Motor neuron (in vitro differentiated cells): ENCODE data around the gene GPR155. TPM values are rescaled to one million over a fixed set of nuclear protein-coding genes. Genes with fewer than 3 reads are reported as not detected.
"Not testable (repeated sequence)": the region's sequence is repeated elsewhere in the genome, so short reads cannot be mapped to it uniquely, and the experiment has no call there.

ENCODE experiments used
- ATAC-seq, 8 experiments: fragments of 200-7000 bp; cut with Tn5 transposase; replicated peaks in 6 of 8; 2 replicates each; pipeline ENCODE4 v1.8.0; 2021; ENCODE audit warnings: mild to moderate bottlenecking in 8 of 8, moderate library complexity in 8 of 8
- H3K27ac ChIP-seq, 2 donors: fragments of 250-450 bp; sonication (Bioruptor Pico); 2 replicates each; pipeline ENCODE4 v1.9.0; 2021; ENCODE audit warnings: antibody characterized with exemption in 2 of 2, mild to moderate bottlenecking in 2 of 2, moderate library complexity in 1 of 2
- H3K4me1 ChIP-seq, 2 donors: fragments of 250-450 bp; sonication (Bioruptor Pico); replicated peaks in 1 of 2; 2 replicates each; pipeline ENCODE4 v1.6.1; 2021; ENCODE audit warnings: antibody characterized with exemption in 2 of 2, mild to moderate bottlenecking in 2 of 2, moderate library complexity in 1 of 2
- H3K4me3 ChIP-seq, 5 donors: fragments of 250-450 bp; sonication (Bioruptor Pico); 2 replicates each; pipeline ENCODE4 v1.9.0; 2021; ENCODE audit warnings: antibody characterized with exemption in 5 of 5, mild to moderate bottlenecking in 5 of 5, moderate library complexity in 4 of 5
- WGBS, 10 experiments: fragments of 450-650 bp; shearing (Covaris generic); methylation state at CpG; one replicate each; pipeline ENCODE4 v1.0.0; 2022; 5-methylcytosine and 5-hydroxymethylcytosine counted together
- in situ Hi-C, 9 experiments: fragments of 400-800 bp; cut with MboI; loops; one replicate each; pipeline ENCODE4 v1.15.0; 2021; ENCODE audit warnings: low sequenced_read_pairs in 9 of 9, low pct_unique_long_range_greater_than_20kb in 2 of 9; ENCODE audit not compliant: unreplicated experiment in 9 of 9
- total RNA-seq, 8 experiments: library from RNA; unstranded; fragments of 300-600 nt; gene quantifications; 2 replicates each; pipeline versions ENCODE4 v1.2.3 to v1.2.4, GENCODE V29; 2022

GPR155 gene
- total RNA-seq, 8 experiments from 2014 or later = 1.6 to 15.3 (median 4.6) TPM

DNA sequence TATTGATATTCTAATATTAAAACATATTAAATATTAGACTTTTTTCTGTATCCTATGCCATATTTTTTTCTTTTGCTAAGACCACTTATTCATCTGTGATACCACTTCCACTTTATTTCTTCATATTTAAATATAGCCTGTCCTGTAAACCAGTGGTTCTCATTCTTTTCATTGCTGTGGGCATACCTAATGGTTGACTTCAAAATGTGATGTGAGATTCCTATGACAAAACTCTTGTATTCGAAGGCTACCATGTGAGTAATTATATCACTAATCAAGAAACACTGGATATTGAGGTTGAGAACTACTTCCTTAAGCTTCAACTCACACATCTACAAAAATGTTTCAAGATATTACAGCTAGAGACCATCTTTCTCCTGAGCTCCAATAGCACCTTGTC lies 87.7 kb downstream of the GPR155 start:
- WGBS, 10 experiments = 17 to 100% (median 100%) methylated on average over 1 of the region's 1 CpG; no CpG with 5 or more reads in 1 of the 10 experiments
- H3K4me1 ChIP-seq = peaks cover 9 to 13% of the 10 kb centered on the region in 2 donors
- no peak overlapping the region for H3K4me3 ChIP-seq
- in situ Hi-C loops = no loop called here
- H3K27ac ChIP-seq = no peak overlapping the region
- ATAC-seq = no peak

DNA sequence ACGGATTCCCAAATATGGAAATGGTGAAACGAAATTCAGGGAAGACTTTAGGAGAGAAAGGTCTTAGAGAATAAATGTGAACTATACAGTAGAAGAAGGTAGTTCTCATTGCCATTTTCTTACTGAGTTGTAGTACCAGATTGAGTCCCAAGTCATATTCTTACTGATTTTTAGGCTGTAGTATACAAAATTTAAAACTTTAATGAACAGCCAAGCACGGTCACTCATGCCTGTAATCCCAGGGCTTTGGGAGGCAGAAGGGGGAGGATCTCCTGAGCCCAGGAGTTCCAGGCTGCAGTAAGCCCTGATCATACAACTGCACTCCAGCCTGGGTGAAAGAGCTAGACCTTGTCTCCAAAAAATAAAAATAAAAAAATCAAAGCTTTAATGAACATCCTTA lies 89.1 kb downstream of the GPR155 start:
- in situ Hi-C loops = no loop called here
- H3K27ac ChIP-seq = no peak overlapping the region
- WGBS, 10 experiments = 40 to 73% (median 58%) methylated on average over 2 to 3 of the region's 3 CpGs; no CpG with 5 or more reads in 1 of the 10 experiments

DNA sequence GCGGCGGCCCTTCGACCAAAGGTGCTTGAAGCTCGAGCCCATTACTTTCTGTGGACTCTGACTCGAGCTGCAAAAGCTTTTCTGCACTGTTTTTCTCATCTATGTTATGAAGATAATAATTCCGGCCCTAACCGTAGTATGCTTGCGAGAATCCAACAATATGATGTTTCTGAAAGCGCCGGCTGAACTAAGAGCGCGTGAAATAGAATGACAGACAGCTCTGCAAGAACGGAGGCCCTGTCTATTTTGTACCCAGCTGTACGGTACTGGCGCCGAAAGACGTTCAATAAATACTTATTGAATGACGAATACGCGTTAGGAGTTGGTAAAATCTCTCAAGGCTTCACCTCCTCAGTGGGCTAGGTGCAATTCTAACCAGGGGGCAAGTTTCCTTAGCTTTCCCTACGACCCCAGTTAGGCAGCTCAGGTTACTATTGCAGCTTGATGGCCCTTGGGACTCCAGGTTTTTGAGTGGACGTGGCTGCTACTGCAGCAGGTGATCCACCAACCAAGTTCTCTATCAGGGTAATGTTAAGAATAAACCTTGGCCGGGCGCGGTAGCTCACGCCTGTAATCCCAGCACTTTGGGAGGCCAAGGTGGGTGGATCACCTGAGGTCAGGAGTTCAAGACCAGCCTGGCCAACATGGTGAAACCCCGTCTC lies 90.7 kb downstream of the GPR155 start:
- WGBS, 10 experiments = 0 to 48% (median 5%) methylated on average over 1 to 21 of the region's 27 CpGs; no CpG with 5 or more reads in 1 of the 10 experiments
- peak overlapping the region; percentile 61 to 91 for H3K27ac ChIP-seq
- in situ Hi-C loops = no loop called here
- peak; percentile 40 to 54 (median 53) for ATAC-seq
- H3K4me3 ChIP-seq = peak overlapping the region; percentile 65 to 86 (median 72)
- H3K4me1 ChIP-seq = peaks cover 10 to 19% of the 10 kb centered on the region in 2 donors

More for the DNA sequence above, 89.1 kb downstream of the GPR155 start:
- no peak for ATAC-seq
- Histone ChIP-seq H3K4me3 (no peak overlapping the region), H3K4me1 (peaks cover 10 to 19% of the 10 kb centered on the region in 2 donors)

DNA sequence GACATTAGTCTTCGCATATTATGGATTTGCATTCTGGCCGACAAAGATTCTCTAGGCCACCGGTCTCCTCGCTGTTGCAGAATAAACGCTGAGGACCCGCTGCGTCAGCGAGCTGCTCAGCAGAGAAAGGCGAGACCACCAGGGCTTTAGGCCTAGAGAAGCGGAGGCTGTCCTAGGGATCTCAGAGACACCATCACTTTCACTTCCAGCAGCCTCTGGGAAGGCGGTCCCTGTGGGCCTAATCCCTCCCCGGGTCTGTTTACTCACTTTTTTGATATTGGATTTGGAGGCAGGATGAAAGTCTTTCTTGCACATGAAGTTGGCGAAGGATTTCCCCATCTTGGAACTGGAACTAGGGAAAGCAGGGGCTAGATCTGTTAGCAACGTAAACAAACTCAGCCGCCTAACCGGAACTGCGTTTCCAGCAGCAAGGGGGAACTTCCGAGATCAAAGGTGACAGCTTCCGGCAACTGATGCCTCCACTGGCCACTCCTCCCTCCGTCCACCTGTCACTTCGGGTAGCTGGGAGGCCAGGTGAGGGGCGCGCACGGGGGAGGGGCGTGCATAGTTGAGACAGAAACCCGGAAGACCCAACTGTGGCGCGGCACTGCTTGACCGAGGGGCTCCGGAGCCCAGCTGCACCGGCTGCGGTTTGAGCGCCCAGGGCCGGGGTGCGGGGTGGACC lies 91.4 kb downstream of the GPR155 start, which contains the start of gene SCRN3:
SCRN3 (plus strand) TSS at position 447 of the 685 bp plus-strand sequence. CDS start 2,554 bp downstream, outside the sequence.
- H3K4me3 ChIP-seq = peak within 1 kb of the TSS; percentile 65 to 86 (median 72)
- peak within 1 kb of the TSS; percentile 61 to 91 for H3K27ac ChIP-seq
- 0 to 20% (median 4%) methylated on average over 1 to 25 of the region's 35 CpGs; no CpG with 5 or more reads in 1 of the 10 experiments for WGBS, 10 experiments
- in situ Hi-C loops = no loop called here
- peaks cover 10 to 19% of the 10 kb centered on the region in 2 donors for H3K4me1 ChIP-seq
- peak; percentile 89 to 97 (median 96) for ATAC-seq

DNA sequence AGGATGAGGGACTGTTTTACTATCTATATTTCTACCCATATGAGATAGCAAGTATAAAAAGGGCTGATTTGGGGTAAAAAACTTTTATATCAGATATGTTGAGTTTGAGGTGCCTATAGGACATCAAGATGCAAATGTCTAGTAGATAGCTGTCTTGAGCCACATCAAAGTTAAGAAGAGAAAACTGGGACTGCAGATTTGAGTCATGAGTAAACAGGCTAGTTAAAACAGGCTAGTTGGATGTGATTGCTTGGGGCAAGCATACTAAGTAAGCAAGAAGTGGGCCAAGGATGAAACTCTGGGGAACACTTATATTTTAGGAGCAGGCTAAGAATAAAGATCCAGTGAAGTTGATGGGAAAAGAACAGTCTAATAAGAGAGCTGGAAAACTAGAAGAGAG lies 94.1 kb downstream of the GPR155 start:
- Histone ChIP-seq H3K4me3 (no peak overlapping the region), H3K4me1 (peaks cover 10 to 19% of the 10 kb centered on the region in 2 donors), H3K27ac (no peak overlapping the region)
- in situ Hi-C loops = no loop called here
- no peak for ATAC-seq

DNA sequence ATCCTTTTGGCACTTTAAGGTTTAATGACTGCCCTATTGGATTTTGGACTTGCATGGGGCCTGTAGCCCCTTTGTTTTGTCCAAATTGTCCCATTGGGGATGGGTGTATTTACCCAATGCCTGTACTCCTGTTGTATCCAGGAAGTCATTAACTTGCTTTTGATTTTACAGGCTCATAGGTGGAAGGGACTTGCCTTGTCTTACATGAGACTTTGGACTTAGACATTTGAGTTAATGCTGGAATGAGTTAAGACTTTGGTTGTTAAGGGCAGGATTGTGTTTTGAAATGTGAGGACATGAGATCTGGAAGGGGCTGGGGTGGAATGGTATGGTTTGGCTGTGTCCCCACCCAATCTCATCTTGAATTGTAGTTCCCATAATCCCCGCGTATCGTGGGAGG lies 96.5 kb downstream of the GPR155 start:
- H3K27ac ChIP-seq, in situ Hi-C loops, ATAC-seq, H3K4me3 ChIP-seq: not testable (repeated sequence)
- WGBS, 10 experiments = 93 to 100% (median 100%) methylated on average over 3 of the region's 3 CpGs; no CpG with 5 or more reads in 6 of the 10 experiments
- H3K4me1 ChIP-seq = peaks cover 7 to 11% of the 10 kb centered on the region in 2 donors

DNA sequence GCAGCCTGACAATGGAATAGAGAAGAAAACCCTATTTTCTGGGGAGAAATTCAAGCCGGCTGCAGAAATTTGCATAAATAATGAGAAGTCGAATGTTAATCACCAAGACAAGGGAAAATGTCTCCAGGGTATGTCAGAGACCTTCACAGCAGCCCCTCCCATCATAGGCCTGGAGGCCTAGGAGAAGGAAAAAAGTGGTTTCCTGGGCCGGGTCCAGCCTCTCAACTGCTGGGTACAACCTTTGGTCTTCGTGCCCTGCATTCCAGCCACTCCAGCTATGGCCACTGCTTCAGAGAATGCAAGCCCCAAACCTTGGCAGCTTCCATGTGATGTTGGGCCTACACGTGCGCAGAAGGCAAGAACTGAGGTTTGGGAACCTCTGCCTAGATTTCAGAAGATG lies 97.3 kb downstream of the GPR155 start:
- no peak overlapping the region for H3K27ac ChIP-seq
- WGBS, 10 experiments = 10 to 93% (median 83%) methylated on average over 1 to 6 of the region's 6 CpGs; no CpG with 5 or more reads in 2 of the 10 experiments
- H3K4me1 ChIP-seq = peaks cover 6 to 10% of the 10 kb centered on the region in 2 donors
- in situ Hi-C loops = no loop called here
- ATAC-seq = peak in 2 of 8 experiments; percentile 50 to 56
- no peak overlapping the region for H3K4me3 ChIP-seq

DNA sequence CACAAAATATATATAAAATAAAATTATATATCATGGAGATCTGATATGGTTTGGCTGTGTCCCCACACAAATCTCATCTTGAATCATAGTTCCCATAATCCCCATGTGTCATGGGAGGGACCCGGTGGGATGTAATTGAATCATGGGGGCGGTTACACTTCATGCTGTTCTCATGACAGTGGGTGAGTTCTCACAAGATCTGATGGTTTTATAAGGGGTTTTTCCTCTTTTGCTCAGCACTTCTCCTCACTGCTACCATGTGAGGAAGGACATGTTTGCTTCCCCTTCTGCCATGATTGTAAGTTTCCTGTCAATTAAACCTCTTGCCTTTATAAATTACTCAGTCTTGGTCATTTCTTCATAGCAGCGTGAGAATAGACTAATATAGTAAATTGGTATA lies 98.1 kb downstream of the GPR155 start:
- H3K4me1 ChIP-seq, H3K4me3 ChIP-seq, H3K27ac ChIP-seq, in situ Hi-C loops, ATAC-seq: not testable (repeated sequence)
- 67 to 100% (median 89%) methylated on average over 1 to 3 of the region's 3 CpGs; no CpG with 5 or more reads in 2 of the 10 experiments for WGBS, 10 experiments

DNA sequence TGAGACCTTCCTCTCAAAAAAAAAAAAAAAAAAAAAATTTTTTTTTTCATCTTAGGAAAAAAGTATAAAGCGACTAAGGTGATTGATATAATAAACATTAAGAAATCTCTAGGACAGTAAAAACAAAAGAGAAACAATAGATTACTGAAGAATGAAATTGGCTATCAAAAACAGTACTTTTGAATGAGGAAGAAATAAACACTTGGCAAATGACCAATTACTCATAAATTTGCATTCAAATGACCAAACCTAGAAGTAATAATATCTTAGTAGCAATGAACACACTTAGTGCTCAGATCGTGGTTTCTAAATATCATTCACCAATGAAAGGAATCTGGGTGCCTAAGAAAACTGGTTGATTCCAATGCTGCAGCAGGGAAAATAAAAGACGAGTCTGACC lies 101.6 kb downstream of the GPR155 start:
- H3K4me1 ChIP-seq = no peaks in the 10 kb centered on the region
- H3K4me3 ChIP-seq = no peak overlapping the region
- no peak overlapping the region for H3K27ac ChIP-seq
- ATAC-seq = no peak
- in situ Hi-C loops = no loop called here
- 79 to 100% (median 85%) methylated on average over 2 to 3 of the region's 3 CpGs for WGBS, 10 experiments

DNA sequence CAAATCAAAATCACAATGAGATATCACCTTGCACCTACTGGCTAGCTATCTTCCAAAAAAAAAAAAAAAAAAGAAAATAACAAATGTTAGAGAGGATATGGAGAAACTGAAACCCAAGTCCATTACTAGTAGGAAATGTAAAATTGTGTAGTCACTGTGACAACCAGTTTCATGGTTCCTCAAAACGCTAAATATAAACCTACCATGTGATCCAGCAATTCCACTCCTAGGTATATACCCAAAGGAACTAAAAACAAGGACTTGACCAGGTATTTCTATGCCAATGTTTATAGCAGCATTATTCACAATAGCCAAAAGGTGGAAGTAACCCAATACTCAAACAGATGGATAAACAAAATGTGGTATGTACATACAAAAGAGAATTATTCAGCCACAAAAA lies 103.0 kb downstream of the GPR155 start:
- WGBS, 10 experiments = 63 to 100% (median 100%) methylated on average over 1 of the region's 1 CpG; no CpG with 5 or more reads in 3 of the 10 experiments
- H3K4me1 ChIP-seq = no peaks in the 10 kb centered on the region
- no peak overlapping the region for H3K27ac ChIP-seq
- in situ Hi-C loops = no loop called here
- H3K4me3 ChIP-seq = no peak overlapping the region
- no peak for ATAC-seq

Other genes with a start within 250 kb of the GPR155 start
- 100 to 1,000 TPM; 113 to 163 (median 130) TPM for gene OLA1, start 238.5 kb downstream of the GPR155 start, total RNA-seq
- gene SP9, start 152.1 kb downstream of the GPR155 start, total RNA-seq = 10 to 100 TPM in 3 of 8 experiments, 1 to 10 TPM in 1, under 1 TPM in 2, not detected in 2; 0.15 to 13.2 (median 11.2) TPM
- gene SCRN3, start 91.3 kb downstream of the GPR155 start, total RNA-seq = 10 to 100 TPM; 11.5 to 44.4 (median 29.5) TPM
- 10 to 100 TPM in 2 of 8 experiments, 1 to 10 TPM in 6; 3.7 to 14.3 (median 8.0) TPM for gene WIPF1, start 110.8 kb upstream of the GPR155 start, total RNA-seq